CD8-positive, alpha-beta memory T cell (primary cell): ENCODE data around the gene NAA30. TPM values are rescaled to one million over a fixed set of nuclear protein-coding genes. Genes with fewer than 3 reads are reported as not detected.

Experiments used
- polyA plus RNA-seq: library from polyadenylated mRNA; unstranded; fragments of 300-500 nt; fragmentation: Illumina TruSeq; gene quantifications from one replicate; pipeline ENCODE4 v1.2.3, GENCODE V29; 2021
- total RNA-seq, 2 experiments: library from RNA; stranded (reverse); gene quantifications; one replicate each; pipeline ENCODE4 v1.2.3, GENCODE V29; 2021

NAA30 gene
- total and polyA plus RNA-seq, 3 experiments from 2014 or later, result 11.4 to 25.1 (median 24.0) TPM

Other genes with a start within 250 kb of the NAA30 start
- 10 to 100 TPM; 84.9 to 89.9 TPM for gene EXOC5, start 121.7 kb upstream of the NAA30 start, total RNA-seq
- gene EXOC5, start 121.7 kb upstream of the NAA30 start, polyA plus RNA-seq, result 52.8 TPM
- gene AP5M1, start 121.6 kb upstream of the NAA30 start, total RNA-seq, result 10 to 100 TPM; 40.9 to 44.2 TPM
- 42.4 TPM for gene AP5M1, start 121.6 kb upstream of the NAA30 start, polyA plus RNA-seq
- not detected for gene CCDC198, start 103.3 kb downstream of the NAA30 start, total RNA-seq
- gene CCDC198, start 103.3 kb downstream of the NAA30 start, polyA plus RNA-seq, result not detected